ENCODE measurements around the gene CPNE5. TPM values are rescaled to one million over a fixed set of nuclear protein-coding genes. Genes with fewer than 3 reads are reported as not detected.

Gene CPNE5
- total RNA-seq, 1 donor from 2014 or later: 0.24 TPM

GRCh38 chr6:36720251-36721141 is 118.7 kb downstream of the CPNE5 start:
- no peak for DNase-seq (ENCODE audit: low spot score, unreplicated experiment)
- Mint-ChIP-seq H3K4me1 (ENCODE audit: low read depth) (no peaks in the 10 kb centered on the region), H3K27ac (no peak overlapping the region), H3K27me3 (peaks cover 7% of the 10 kb centered on the region), H3K36me3 (ENCODE audit: insufficient read depth) (no peaks in the 10 kb centered on the region), H3K4me3 (ENCODE audit: low read depth) (no peak overlapping the region), H3K9me3 (ENCODE audit: low read depth) (no peaks in the 10 kb centered on the region)
- no peak for TF ChIP-seq CTCF (IDR thresholded peaks at IDR 0.05; ENCODE audit: unreplicated experiment)

- Mint-ChIP-seq H3K9me3 (ENCODE audit: low read depth) (no peaks in the 10 kb centered on the region), H3K27me3 (peaks cover 7% of the 10 kb centered on the region), H3K4me1 (ENCODE audit: low read depth) (no peaks in the 10 kb centered on the region), H3K27ac (no peak overlapping the region), H3K36me3 (ENCODE audit: insufficient read depth) (no peaks in the 10 kb centered on the region), H3K4me3 (ENCODE audit: low read depth) (no peak overlapping the region)
- no peak for DNase-seq (ENCODE audit: low spot score, unreplicated experiment)
- TF ChIP-seq CTCF (IDR thresholded peaks at IDR 0.05; ENCODE audit: unreplicated experiment): no peak
Measured at GRCh38 chr6:36719126-36719525, 120.1 kb downstream of the CPNE5 start.

- Mint-ChIP-seq H3K4me1 (ENCODE audit: low read depth) (no peaks in the 10 kb centered on the region), H3K27ac (no peak overlapping the region), H3K4me3 (ENCODE audit: low read depth) (no peak overlapping the region)
Measured at GRCh38 chr6:36718560-36718959, 120.7 kb downstream of the CPNE5 start.

GRCh38 chr6:36717871-36718540 is 121.2 kb downstream of the CPNE5 start:
- DNase-seq (ENCODE audit: low spot score, unreplicated experiment): no peak
- no peaks in the 10 kb centered on the region for H3K4me1 Mint-ChIP-seq (ENCODE audit: low read depth)
- H3K9me3 Mint-ChIP-seq (ENCODE audit: low read depth): no peaks in the 10 kb centered on the region
- H3K27me3 Mint-ChIP-seq: peaks cover 10% of the 10 kb centered on the region
- no peak overlapping the region for H3K27ac Mint-ChIP-seq
- no peaks in the 10 kb centered on the region for H3K36me3 Mint-ChIP-seq (ENCODE audit: insufficient read depth)
- no peak for TF ChIP-seq CTCF (IDR thresholded peaks at IDR 0.05; ENCODE audit: unreplicated experiment)
- H3K4me3 Mint-ChIP-seq (ENCODE audit: low read depth): no peak overlapping the region

More at GRCh38 chr6:36718560-36718959, 120.7 kb downstream of the CPNE5 start:
- TF ChIP-seq CTCF (IDR thresholded peaks at IDR 0.05; ENCODE audit: unreplicated experiment): no peak
- no peaks in the 10 kb centered on the region for H3K36me3 Mint-ChIP-seq (ENCODE audit: insufficient read depth)
- no peak for DNase-seq (ENCODE audit: low spot score, unreplicated experiment)
- peaks cover 7% of the 10 kb centered on the region for H3K27me3 Mint-ChIP-seq
- no peaks in the 10 kb centered on the region for H3K9me3 Mint-ChIP-seq (ENCODE audit: low read depth)

GRCh38 chr6:36717231-36717825 is 121.9 kb downstream of the CPNE5 start:
- no peak for TF ChIP-seq CTCF (IDR thresholded peaks at IDR 0.05; ENCODE audit: unreplicated experiment)
- Mint-ChIP-seq H3K4me1 (ENCODE audit: low read depth) (no peaks in the 10 kb centered on the region), H3K36me3 (ENCODE audit: insufficient read depth) (no peaks in the 10 kb centered on the region), H3K27me3 (peaks cover 10% of the 10 kb centered on the region), H3K9me3 (ENCODE audit: low read depth) (no peaks in the 10 kb centered on the region), H3K27ac (no peak overlapping the region), H3K4me3 (ENCODE audit: low read depth) (no peak overlapping the region)
- DNase-seq (ENCODE audit: low spot score, unreplicated experiment): no peak
